Endodermal cell (in vitro differentiated cells): ENCODE results near the gene DLG2. TPM values are rescaled to one million over a fixed set of nuclear protein-coding genes. Genes with fewer than 3 reads are reported as not detected.

ENCODE experiments used
- DNase-seq: peaks from one replicate; pipeline ENCODE4 v3.0.0-alpha.2; 2017
- H3K27ac ChIP-seq: 2 replicates; pipeline ENCODE4 v1.5.1; 2013; ENCODE audit warnings: mild to moderate bottlenecking, low read depth, low read length, moderate library complexity
- H3K27me3 ChIP-seq: 2 replicates; pipeline ENCODE4 v1.6.1; 2013; ENCODE audit warnings: mild to moderate bottlenecking, low read length, moderate library complexity; ENCODE audit not compliant: insufficient read depth, control insufficient read depth, poor library complexity, severe bottlenecking
- H3K36me3 ChIP-seq: 2 replicates; pipeline ENCODE4 v1.7.0; 2013; ENCODE audit warnings: mild to moderate bottlenecking, low read length, moderate library complexity; ENCODE audit not compliant: control insufficient read depth, insufficient read depth
- H3K4me1 ChIP-seq: one replicate; pipeline ENCODE4 v1.7.0; 2013; ENCODE audit warnings: low read length; ENCODE audit not compliant: control insufficient read depth, insufficient read depth
- H3K4me3 ChIP-seq: 2 replicates; pipeline ENCODE4 v1.5.1; 2013; ENCODE audit warnings: mild to moderate bottlenecking, low read length, moderate library complexity
- H3K9ac ChIP-seq: 2 replicates; pipeline ENCODE4 v1.6.1; 2013; ENCODE audit warnings: mild to moderate bottlenecking, low read length, moderate library complexity; ENCODE audit not compliant: poor library complexity, severe bottlenecking; ENCODE audit errors: extremely low read depth
- H3K9me3 ChIP-seq: 2 replicates; pipeline ENCODE4 v1.6.1; 2013; ENCODE audit warnings: mild to moderate bottlenecking, low read length, moderate library complexity; ENCODE audit not compliant: control insufficient read depth
- H3K27ac Mint-ChIP-seq: 2 replicates; pipeline ENCODE4 v1.8.0; 2020; ENCODE audit warnings: mixed read lengths
- H3K27me3 Mint-ChIP-seq: 2 replicates; pipeline ENCODE4 v1.8.0; 2021; ENCODE audit warnings: mild to moderate bottlenecking, mixed read lengths; ENCODE audit not compliant: insufficient read depth
- H3K36me3 Mint-ChIP-seq: 2 replicates; pipeline ENCODE4 v1.8.0; 2020; ENCODE audit warnings: low read depth, mixed read lengths
- H3K4me1 Mint-ChIP-seq: 2 replicates; pipeline ENCODE4 v1.8.0; 2020; ENCODE audit warnings: mixed read lengths
- H3K4me3 Mint-ChIP-seq: 2 replicates; pipeline ENCODE4 v1.8.0; 2020; ENCODE audit warnings: mild to moderate bottlenecking, moderate library complexity, mixed read lengths
- H3K9me3 Mint-ChIP-seq: 2 replicates; pipeline ENCODE4 v1.8.0; 2020; ENCODE audit warnings: mild to moderate bottlenecking, mixed read lengths
- WGBS, 2 experiments: methylation state at CpG; one replicate each; pipeline versions ENCODE4 v1.1.5 to v1.1.7; 2013; ENCODE audit warnings: missing lambda C conversion rate in 2 of 2, mixed read lengths in 1 of 2; ENCODE audit not compliant: insufficient coverage in 1 of 2, insufficient read length in 1 of 2; 5-methylcytosine and 5-hydroxymethylcytosine counted together
- total RNA-seq, 2 donors: library from RNA; stranded (reverse); fragmentation: NEBNext Ultra II Directional in 1 of 2; extraction: Animal tissue kit (Norgen Biotek cat#: 25700) in 1 of 2; gene quantifications; 2 replicates in 1 of 2; 3 replicates in 1 of 2; pipeline ENCODE4 v1.2.1, GENCODE V29; 2021
- TF ChIP-seq, protein P1 (sequence below): fragments of 200-600 bp; sonication (generic); conservative IDR thresholded peaks from 2 replicates; pipeline ENCODE4 v1.5.0; 2021; ENCODE audit warnings: antibody characterized with exemption, mild to moderate bottlenecking

The DLG2 gene
- total RNA-seq, 2 donors from 2014 or later: 9.6 to 10.6 TPM

DNA sequence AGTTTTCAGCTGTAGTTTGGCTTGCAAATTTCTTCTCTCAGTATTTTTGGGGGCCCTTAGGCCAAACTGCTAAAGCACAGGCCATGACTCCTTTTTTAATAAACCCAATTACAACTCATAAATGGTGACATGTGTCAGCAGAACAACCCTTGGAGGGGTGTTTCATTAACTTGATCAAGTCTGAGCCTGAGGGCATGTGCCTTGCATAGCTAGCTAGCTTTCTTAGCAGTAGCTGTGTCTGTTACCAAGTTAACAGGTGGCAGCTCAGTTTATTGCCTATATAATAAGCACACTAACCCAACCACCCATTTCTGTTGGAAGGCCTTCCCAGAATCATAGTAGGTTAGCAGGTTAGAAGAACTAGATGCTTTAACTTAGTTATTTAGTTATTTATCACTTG, 1390.7 kb downstream of the DLG2 start:
- H3K36me3 ChIP-seq: no peaks in the 10 kb centered on the region
- H3K27ac ChIP-seq: no peak overlapping the region
- Mint-ChIP-seq H3K4me1 (peaks cover 27% of the 10 kb centered on the region), H3K27ac (no peak overlapping the region), H3K9me3 (no peaks in the 10 kb centered on the region), H3K27me3 (no peaks in the 10 kb centered on the region), H3K36me3 (no peaks in the 10 kb centered on the region), H3K4me3 (no peak overlapping the region)
- TF ChIP-seq, protein P1, sequence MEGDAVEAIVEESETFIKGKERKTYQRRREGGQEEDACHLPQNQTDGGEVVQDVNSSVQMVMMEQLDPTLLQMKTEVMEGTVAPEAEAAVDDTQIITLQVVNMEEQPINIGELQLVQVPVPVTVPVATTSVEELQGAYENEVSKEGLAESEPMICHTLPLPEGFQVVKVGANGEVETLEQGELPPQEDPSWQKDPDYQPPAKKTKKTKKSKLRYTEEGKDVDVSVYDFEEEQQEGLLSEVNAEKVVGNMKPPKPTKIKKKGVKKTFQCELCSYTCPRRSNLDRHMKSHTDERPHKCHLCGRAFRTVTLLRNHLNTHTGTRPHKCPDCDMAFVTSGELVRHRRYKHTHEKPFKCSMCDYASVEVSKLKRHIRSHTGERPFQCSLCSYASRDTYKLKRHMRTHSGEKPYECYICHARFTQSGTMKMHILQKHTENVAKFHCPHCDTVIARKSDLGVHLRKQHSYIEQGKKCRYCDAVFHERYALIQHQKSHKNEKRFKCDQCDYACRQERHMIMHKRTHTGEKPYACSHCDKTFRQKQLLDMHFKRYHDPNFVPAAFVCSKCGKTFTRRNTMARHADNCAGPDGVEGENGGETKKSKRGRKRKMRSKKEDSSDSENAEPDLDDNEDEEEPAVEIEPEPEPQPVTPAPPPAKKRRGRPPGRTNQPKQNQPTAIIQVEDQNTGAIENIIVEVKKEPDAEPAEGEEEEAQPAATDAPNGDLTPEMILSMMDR: no peak
- H3K4me3 ChIP-seq: no peak overlapping the region
- H3K27me3 ChIP-seq: no peaks in the 10 kb centered on the region
- peaks cover 17% of the 10 kb centered on the region for H3K4me1 ChIP-seq
- H3K9me3 ChIP-seq: no peaks in the 10 kb centered on the region
- DNase-seq: no peak
- no peak overlapping the region for H3K9ac ChIP-seq

DNA sequence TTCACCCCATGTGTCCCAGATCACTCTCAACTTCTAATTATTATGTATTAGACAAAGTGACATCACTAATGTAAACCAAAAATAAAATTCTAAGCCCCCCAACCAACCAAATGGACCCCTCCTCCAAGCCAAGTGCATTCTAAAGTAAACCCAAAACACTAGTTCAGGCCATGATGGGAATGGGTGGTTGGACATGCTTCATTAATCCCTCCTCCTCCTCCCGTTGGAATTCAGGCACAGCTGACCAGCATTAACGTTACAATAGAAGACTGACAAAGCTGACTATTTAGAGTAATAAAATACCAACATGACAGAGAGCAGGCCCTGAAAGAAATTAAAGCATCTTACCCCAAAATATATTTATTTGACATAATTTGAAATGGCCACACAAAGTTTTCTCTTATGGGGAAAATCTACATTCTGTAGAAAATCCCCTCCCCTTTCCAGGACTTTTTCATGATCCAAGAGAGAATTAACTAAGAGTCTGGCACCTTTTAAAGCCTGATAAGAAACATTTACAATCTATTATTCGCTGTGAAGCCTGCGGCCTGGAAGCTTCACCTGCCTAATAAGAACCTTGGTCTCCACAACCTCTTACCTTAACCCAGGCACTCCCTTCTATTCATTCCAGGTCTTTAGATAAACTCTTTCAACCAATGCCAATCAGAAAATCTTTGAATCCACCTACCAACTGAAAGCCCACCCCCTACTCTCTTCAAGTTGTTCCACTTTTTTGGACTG, 1392.5 kb downstream of the DLG2 start:
- no peak overlapping the region for H3K4me3 Mint-ChIP-seq
- H3K9ac ChIP-seq: no peak overlapping the region
- 25 to 47% methylated on average over 2 to 4 of the region's 4 CpGs for WGBS, 2 experiments
- peaks cover 20% of the 10 kb centered on the region for H3K4me1 Mint-ChIP-seq
- H3K9me3 ChIP-seq: no peaks in the 10 kb centered on the region
- H3K36me3 ChIP-seq: no peaks in the 10 kb centered on the region
- peak overlapping the region; percentile 89 for H3K27ac Mint-ChIP-seq
- H3K9me3 Mint-ChIP-seq: no peaks in the 10 kb centered on the region
- TF ChIP-seq, protein P1: no peak
- H3K27me3 ChIP-seq: no peaks in the 10 kb centered on the region
- peaks cover 17% of the 10 kb centered on the region for H3K4me1 ChIP-seq
- no peak overlapping the region for H3K27ac ChIP-seq
- no peaks in the 10 kb centered on the region for H3K36me3 Mint-ChIP-seq
- DNase-seq: peak; percentile 60
- H3K27me3 Mint-ChIP-seq: no peaks in the 10 kb centered on the region
- peak overlapping the region; percentile 26 for H3K4me3 ChIP-seq

DNA sequence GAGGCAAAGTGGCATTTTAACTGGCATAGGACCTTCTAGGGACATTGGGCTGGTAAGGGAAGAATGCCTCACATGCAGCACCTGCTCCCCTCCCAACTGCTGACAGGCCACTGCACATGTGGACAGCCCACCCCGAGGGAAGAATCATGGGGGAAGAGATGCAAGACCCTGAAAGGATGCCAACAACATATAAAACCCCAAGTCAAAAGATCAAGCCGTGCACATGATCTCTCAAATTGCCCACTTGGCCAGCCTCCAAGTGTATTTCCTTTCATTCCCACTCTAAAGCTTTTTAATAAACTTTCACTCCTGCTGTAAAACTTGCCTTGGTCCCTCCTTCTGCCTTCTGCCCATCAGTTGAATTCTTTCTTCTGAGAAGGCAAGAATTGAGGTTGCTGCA, 1393.1 kb downstream of the DLG2 start:
- Mint-ChIP-seq H3K27me3 (no peaks in the 10 kb centered on the region), H3K27ac (peak overlapping the region; percentile 89), H3K9me3 (no peaks in the 10 kb centered on the region), H3K4me3 (no peak overlapping the region), H3K36me3 (no peaks in the 10 kb centered on the region), H3K4me1 (peaks cover 20% of the 10 kb centered on the region)
- no peaks in the 10 kb centered on the region for H3K9me3 ChIP-seq
- DNase-seq: no peak
- H3K4me3 ChIP-seq: no peak overlapping the region
- no peak overlapping the region for H3K9ac ChIP-seq
- H3K36me3 ChIP-seq: no peaks in the 10 kb centered on the region
- H3K27ac ChIP-seq: no peak overlapping the region
- peaks cover 17% of the 10 kb centered on the region for H3K4me1 ChIP-seq
- 93 to 100% methylated on average over 1 to 2 of the region's 2 CpGs for WGBS, 2 experiments
- no peaks in the 10 kb centered on the region for H3K27me3 ChIP-seq
- TF ChIP-seq, protein P1: no peak
